Brain microvascular endothelial cell (primary cell): ENCODE measurements around the gene CCDC81.
"Not testable (repeated sequence)": the region's sequence is repeated elsewhere in the genome, so short reads cannot be mapped to it uniquely, and the experiment has no call there.

Experiments used
- DNase-seq: peaks from one replicate; pipeline ENCODE4 v3.0.0-alpha.2; 2020
- H3K27ac ChIP-seq: fragments of 250-450 bp; sonication (Bioruptor Pico); 2 replicates; pipeline ENCODE4 v1.5.1; 2020; ENCODE audit warnings: mild to moderate bottlenecking, moderate library complexity
- H3K27me3 ChIP-seq: fragments of 250-450 bp; sonication (Bioruptor Pico); replicated peaks from 2 replicates; pipeline ENCODE4 v1.5.1; 2020; ENCODE audit warnings: mild to moderate bottlenecking
- H3K36me3 ChIP-seq: fragments of 250-450 bp; sonication (Bioruptor Pico); replicated peaks from 2 replicates; pipeline ENCODE4 v1.5.1; 2020; ENCODE audit warnings: mild to moderate bottlenecking
- H3K4me3 ChIP-seq: 2 replicates; pipeline ENCODE4 v1.5.1; 2011; ENCODE audit warnings: low read depth, mild to moderate bottlenecking, control low read depth, low read length, moderate library complexity
- CTCF ChIP-seq: IDR thresholded peaks from 2 replicates; pipeline ENCODE4 v1.5.1; 2011; ENCODE audit warnings: low read depth, mild to moderate bottlenecking, moderate library complexity, low read length, control low read depth, inconsistent platforms; ENCODE audit errors: missing control alignments
- in situ Hi-C: cut with HindIII; loops from 2 replicates; pipeline ENCODE4 v1.10.0; 2017; ENCODE audit warnings: low sequenced_read_pairs, low pct_ligation_motif_present

CCDC81 gene

GRCh38 chr11:86431258-86431657 is 56.6 kb downstream of the CCDC81 start:
- in situ Hi-C loops: no loop called here
- no peak for DNase-seq
- H3K36me3 ChIP-seq: no peaks in the 10 kb centered on the region
- no peak overlapping the region for H3K4me3 ChIP-seq
- no peak overlapping the region for H3K27ac ChIP-seq
- no peaks in the 10 kb centered on the region for H3K27me3 ChIP-seq
- TF ChIP-seq CTCF: no peak

GRCh38 chr11:86433361-86434095 is 58.8 kb downstream of the CCDC81 start:
- in situ Hi-C loops, H3K36me3 ChIP-seq, H3K27ac ChIP-seq, H3K27me3 ChIP-seq, H3K4me3 ChIP-seq, DNase-seq: not testable (repeated sequence)

- no peak for TF ChIP-seq CTCF
- DNase-seq: no peak
- no peak overlapping the region for H3K4me3 ChIP-seq
- H3K27me3 ChIP-seq: no peaks in the 10 kb centered on the region
- H3K27ac ChIP-seq: no peak overlapping the region
- H3K36me3 ChIP-seq: no peaks in the 10 kb centered on the region
- in situ Hi-C loops: no loop called here
Observed at GRCh38 chr11:86435711-86436110, 61.0 kb downstream of the CCDC81 start.

GRCh38 chr11:86438685-86439084 is 64.0 kb downstream of the CCDC81 start:
- no peak overlapping the region for H3K27ac ChIP-seq
- H3K27me3 ChIP-seq: no peaks in the 10 kb centered on the region
- no peaks in the 10 kb centered on the region for H3K36me3 ChIP-seq
- TF ChIP-seq CTCF: no peak
- in situ Hi-C loops: no loop called here
- no peak for DNase-seq
- H3K4me3 ChIP-seq: no peak overlapping the region

- Histone ChIP-seq H3K36me3 (no peaks in the 10 kb centered on the region), H3K27me3 (no peaks in the 10 kb centered on the region), H3K27ac (peak overlapping the region; percentile 61), H3K4me3 (no peak overlapping the region)
- TF ChIP-seq CTCF: no peak
- in situ Hi-C loops: no loop called here
- DNase-seq: peak; percentile 53
Observed at GRCh38 chr11:86440305-86440716, 65.6 kb downstream of the CCDC81 start.

- DNase-seq: no peak
- no peak for TF ChIP-seq CTCF
- Histone ChIP-seq H3K36me3 (no peaks in the 10 kb centered on the region), H3K27me3 (no peaks in the 10 kb centered on the region), H3K4me3 (no peak overlapping the region), H3K27ac (peak overlapping the region; percentile 61)
- in situ Hi-C loops: no loop called here
Observed at GRCh38 chr11:86440843-86441242, 66.2 kb downstream of the CCDC81 start.
